ENCODE results near the gene FPGT. TPM values are rescaled to one million over a fixed set of nuclear protein-coding genes. Genes with fewer than 3 reads are reported as not detected.

FPGT gene
- total and polyA plus RNA-seq, 9 of the 15 experiments (the other 6 are each of a cell fraction or from before 2014, with no cell fraction given), result 11.6 to 24.3 (median 22.5) TPM

GRCh38 chr1:74197657-74198552 lies at the start of gene FPGT, which contains the start of gene LRRIQ3 (continued):
- no peak for TF ChIP-seq RFX5 (IDR thresholded peaks at IDR 0.05; ENCODE audit: low read depth, low read length)
- TF ChIP-seq ADNP (tag; IDR thresholded peaks at IDR 0.05), result no peak
- TF ChIP-seq TBL1XR1 (IDR thresholded peaks at IDR 0.05; ENCODE audit: low read length in 2 of 2), result no peak
- no peak for TF ChIP-seq CBFA2T3 (IDR thresholded peaks at IDR 0.05)
- peak; percentile 68 for TF ChIP-seq ATF7 (IDR thresholded peaks at IDR 0.05)
- TF ChIP-seq ZFP1 (CRISPR knock-in tag; IDR thresholded peaks at IDR 0.05), result no peak
- TF ChIP-seq ZNF696 (CRISPR knock-in tag; conservative IDR thresholded peaks at IDR 0.05), result no peak
- TF ChIP-seq MIER1 (IDR thresholded peaks at IDR 0.05; ENCODE audit: low read depth), result no peak
- no peak for TF ChIP-seq ATF1 (CRISPR knock-in tag; IDR thresholded peaks at IDR 0.05)
- TF ChIP-seq ATF1 (tag; IDR thresholded peaks at IDR 0.05), result peak; percentile 70; the same call in 1 of the 2 replicates
- TF ChIP-seq HES1 (IDR thresholded peaks at IDR 0.05; ENCODE audit: low read depth), result no peak
- TF ChIP-seq E4F1 (CRISPR knock-in tag; IDR thresholded peaks at IDR 0.05; ENCODE audit: borderline replicate concordance), result no peak
- no peak for TF ChIP-seq TSHZ1 (CRISPR knock-in tag; IDR thresholded peaks at IDR 0.05)
- TF ChIP-seq ZNF12 (CRISPR knock-in tag; IDR thresholded peaks at IDR 0.05), result no peak

Measured in K562 (cell line).